OCI-LY7 (cell line): ENCODE results near the gene MTG2.

ENCODE experiments used
- CTCF ChIP-seq: fragments of 200-600 bp; sonication (generic); conservative IDR thresholded peaks from 2 replicates; pipeline ENCODE4 v1.5.1; 2014; ENCODE audit warnings: mild to moderate bottlenecking, antibody characterized with exemption, low read length, moderate library complexity, mixed read lengths
- EZH2phosphoT487 ChIP-seq: fragments of 200-600 bp; sonication (generic); IDR thresholded peaks from 2 replicates; pipeline ENCODE4 v1.6.1; 2018; ENCODE audit warnings: low read depth, borderline replicate concordance, mild to moderate bottlenecking, mixed run types, antibody characterized with exemption, low read length, moderate library complexity, mixed read lengths

- TF ChIP-seq EZH2phosphoT487 (no peak), CTCF (no peak)
Measured at GRCh38 chr20:62209850-62210495, 27.1 kb downstream of the MTG2 start.
